D721Med (cell line): ENCODE results near the gene SLCO2A1.

Source experiments
- DNase-seq: peaks from one replicate; pipeline ENCODE4 v3.0.0; 2011; ENCODE audit warnings: low spot score; ENCODE audit not compliant: insufficient read length
- FAIRE-seq: peaks from 2 replicates; lab custom pipeline; 2011; peaks lifted over from hg19 to GRCh38; lab: Jason Lieb, UNC
- CTCF ChIP-seq: IDR thresholded peaks from 2 replicates; pipeline ENCODE4 v1.5.1; 2012; ENCODE audit warnings: mild to moderate bottlenecking, control low read depth; ENCODE audit not compliant: insufficient read depth; ENCODE audit errors: missing control alignments

Gene SLCO2A1

GRCh38 chr3:134054881-134055280, 25.2 kb upstream of the SLCO2A1 start:
- FAIRE-seq = no peak
- DNase-seq = no peak
- no peak for TF ChIP-seq CTCF

- FAIRE-seq = no peak
- DNase-seq = no peak
- no peak for TF ChIP-seq CTCF
Observed at GRCh38 chr3:134054231-134054630, 24.5 kb upstream of the SLCO2A1 start.

GRCh38 chr3:134052370-134052769, 22.6 kb upstream of the SLCO2A1 start:
- no peak for TF ChIP-seq CTCF
- DNase-seq (no peak), FAIRE-seq (no peak)

GRCh38 chr3:134049676-134050075, 20.0 kb upstream of the SLCO2A1 start:
- FAIRE-seq (no peak), DNase-seq (no peak)
- TF ChIP-seq CTCF = no peak

GRCh38 chr3:134048278-134048996, 18.7 kb upstream of the SLCO2A1 start:
- FAIRE-seq (no peak), DNase-seq (no peak)

GRCh38 chr3:134044459-134044858, 14.7 kb upstream of the SLCO2A1 start:
- FAIRE-seq = no peak
- TF ChIP-seq CTCF = no peak
- DNase-seq = no peak

More at GRCh38 chr3:134048278-134048996, 18.7 kb upstream of the SLCO2A1 start:
- TF ChIP-seq CTCF = no peak

- TF ChIP-seq CTCF = no peak
- DNase-seq (no peak), FAIRE-seq (no peak)
Observed at GRCh38 chr3:134040066-134040465, 10.3 kb upstream of the SLCO2A1 start.
